GM10847 (cell line): ENCODE results near the gene KRT17.

ENCODE experiments used
- POLR2A ChIP-seq: IDR thresholded peaks from 2 replicates; pipeline ENCODE4 v1.6.1; 2011; ENCODE audit not compliant: insufficient read length; ENCODE audit errors: extremely low read depth

Gene KRT17

GRCh38 chr17:41657176-41657754 is 32.9 kb upstream of the KRT17 start:
- TF ChIP-seq POLR2A, result no peak

- no peak for TF ChIP-seq POLR2A
Measured at GRCh38 chr17:41656249-41657023, 32.1 kb upstream of the KRT17 start.

DNA sequence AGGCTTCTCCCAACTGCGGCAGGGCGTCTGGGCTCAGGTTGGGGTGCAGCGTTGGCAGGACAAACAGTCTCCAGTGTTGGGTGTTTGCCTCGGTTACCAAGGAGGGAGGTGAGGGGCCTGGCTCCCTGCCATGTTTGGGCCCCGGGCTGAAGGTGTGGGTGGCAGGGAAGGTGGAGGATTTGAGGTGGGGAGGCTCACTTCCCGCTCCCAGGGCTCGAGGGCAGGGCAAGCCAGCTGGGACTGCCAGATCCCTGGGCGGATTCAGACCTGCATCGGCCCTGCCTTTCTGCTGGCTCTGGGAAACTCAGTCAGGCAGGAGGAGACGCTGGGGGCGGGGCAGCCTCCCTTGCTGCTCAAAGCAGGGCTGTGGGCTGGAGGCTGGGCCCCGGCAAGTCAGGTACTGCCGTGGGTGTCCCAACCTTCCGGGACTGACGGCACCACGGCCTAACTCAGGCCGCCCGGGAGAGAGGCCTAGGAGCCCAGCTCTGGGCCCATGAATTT is 31.3 kb upstream of the KRT17 start:
- no peak for TF ChIP-seq POLR2A

DNA sequence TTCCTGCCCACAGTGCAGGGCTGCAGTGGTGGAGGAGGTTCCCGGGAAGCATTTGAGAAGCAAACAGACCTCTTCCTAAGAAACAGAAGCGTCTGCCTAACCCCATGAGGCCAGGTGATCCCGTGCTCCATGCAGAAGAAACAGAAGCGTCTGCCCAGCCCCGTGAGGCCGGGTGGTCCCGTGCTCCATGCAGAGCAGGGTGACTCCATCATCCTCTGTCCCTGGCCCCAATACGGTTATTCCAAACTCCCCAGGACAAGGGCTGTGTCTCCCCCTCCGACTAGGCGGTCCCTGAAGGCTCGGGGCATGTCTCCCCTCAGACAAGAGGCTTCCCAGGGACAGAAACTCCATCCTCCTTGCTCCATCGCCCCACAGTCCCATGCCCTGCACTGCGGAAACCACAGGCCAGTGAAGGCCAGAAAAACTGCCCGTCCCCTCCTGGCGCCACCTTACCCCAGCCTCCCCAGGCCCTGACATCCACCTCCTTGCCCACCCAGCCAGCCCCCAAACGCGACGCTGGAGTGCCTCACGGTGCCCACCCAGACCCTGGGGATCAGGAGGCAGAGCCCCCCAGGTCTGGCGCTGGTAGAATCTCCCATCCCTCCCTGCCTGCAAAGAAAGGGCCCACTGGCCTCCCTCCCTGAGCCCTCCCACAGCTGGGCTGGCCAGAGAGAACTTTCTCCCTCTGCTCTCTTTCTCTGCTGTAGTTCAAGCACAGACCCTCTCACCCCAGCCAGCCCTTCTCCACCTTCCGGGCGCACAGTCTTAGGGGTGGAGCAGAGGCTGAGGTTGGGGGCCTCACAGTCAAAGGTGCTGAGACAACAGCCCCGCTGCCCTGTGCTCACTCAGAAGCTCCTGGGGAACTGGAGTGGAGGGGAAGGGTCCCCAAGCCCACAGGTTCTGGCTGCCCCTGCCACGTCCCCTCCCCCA is 30.6 kb upstream of the KRT17 start:
- TF ChIP-seq POLR2A, result no peak

DNA sequence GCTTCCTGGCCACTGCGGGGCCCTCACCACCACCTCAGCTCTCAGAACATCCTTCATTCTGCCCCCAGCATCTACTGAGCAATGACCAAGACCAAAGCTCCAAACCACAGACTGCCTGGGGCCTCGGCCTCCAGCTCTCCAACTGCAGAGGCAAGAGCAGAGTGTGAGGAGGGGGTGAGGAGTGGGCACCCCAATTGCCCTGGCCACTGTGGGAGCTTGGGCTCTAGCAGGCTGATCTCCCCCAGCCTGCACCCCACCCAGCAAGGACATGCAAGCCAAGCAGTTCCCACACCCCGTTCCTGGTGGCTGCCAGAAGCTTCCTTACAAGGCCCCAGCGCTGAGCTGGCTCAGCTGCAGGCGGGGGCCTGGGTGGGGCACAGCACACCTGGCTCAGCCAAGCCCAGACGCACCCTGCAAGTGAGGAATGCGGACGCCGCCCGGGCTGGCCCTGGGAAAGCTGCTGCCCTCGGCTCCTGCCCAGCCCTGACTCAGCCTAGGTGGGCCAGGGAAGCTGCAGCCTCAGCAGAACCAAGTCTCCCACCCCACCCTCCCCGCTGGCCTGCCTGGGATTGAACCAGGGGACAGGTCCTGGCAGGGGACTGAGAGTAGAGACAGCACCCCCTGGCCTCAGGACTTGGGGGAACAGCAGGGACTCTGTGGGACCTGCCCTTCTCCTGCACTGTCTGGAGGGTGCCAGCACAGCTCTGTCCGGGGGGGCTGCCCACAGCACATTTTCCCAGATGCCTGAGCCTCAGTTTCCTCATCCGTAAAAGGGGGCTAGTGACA is 29.7 kb upstream of the KRT17 start:
- no peak for TF ChIP-seq POLR2A

DNA sequence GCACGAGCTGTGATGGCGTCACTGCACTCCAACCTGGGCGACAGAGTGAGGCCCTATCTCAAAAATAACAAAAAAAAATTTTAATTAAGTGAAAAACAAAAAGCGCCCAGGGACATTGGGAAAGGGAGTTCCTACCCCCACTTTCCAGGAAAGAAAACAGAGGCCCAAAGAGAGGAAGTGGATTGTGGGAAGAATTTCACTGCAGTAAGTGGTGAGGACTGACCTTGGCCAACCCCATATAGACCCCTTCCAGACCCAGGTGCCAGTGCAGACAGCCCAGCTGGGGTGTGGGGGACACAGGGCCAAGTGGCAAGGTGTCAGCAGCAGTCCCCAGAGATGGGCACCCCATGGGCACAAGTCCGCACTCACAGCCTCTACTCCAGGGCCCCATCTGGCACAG is 29.0 kb upstream of the KRT17 start:
- no peak for TF ChIP-seq POLR2A

- TF ChIP-seq POLR2A, result no peak
Measured at GRCh38 chr17:41652461-41652970, 28.1 kb upstream of the KRT17 start.

- no peak for TF ChIP-seq POLR2A
Measured at GRCh38 chr17:41651625-41652460, 27.5 kb upstream of the KRT17 start.

DNA sequence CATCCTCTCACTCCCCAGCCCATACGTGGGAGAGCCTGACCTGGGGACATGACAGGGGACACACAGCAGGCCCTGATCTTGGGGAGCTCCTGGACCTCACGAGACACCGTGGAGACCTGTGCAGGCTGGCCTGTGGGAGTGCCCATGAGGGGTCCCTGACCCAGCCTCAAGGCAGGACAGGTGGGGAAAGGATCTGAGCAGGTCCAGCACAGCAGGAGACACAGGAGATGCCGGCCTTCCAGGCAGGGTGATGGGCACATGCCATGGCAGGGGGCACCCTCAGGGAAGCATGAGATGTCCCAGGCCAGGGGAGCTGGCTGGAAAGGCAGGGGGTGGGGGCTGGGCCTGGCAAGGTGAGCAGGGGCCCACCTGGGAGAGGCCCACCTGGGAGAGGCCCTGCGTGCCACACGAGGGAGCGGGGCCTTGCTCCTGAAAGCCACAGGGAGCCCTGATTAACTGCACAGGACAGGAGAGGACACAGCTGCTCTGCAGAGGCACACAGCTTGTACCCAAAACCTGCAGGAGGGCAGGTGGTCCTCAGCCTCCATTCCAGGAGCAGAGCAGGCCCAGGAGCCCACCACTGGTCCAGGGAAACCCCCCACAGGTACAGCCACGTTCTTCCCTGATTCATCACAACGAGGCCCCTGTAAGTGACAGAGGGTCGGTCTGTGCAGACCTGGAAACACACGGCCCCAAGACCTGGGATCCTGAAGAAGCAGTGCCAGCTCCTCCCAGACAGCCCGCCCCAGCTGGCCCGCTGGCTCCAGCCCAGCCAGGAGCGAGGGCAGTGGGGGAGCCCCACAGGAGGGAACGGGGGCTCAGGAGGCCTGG is 26.6 kb upstream of the KRT17 start:
- TF ChIP-seq POLR2A, result no peak

DNA sequence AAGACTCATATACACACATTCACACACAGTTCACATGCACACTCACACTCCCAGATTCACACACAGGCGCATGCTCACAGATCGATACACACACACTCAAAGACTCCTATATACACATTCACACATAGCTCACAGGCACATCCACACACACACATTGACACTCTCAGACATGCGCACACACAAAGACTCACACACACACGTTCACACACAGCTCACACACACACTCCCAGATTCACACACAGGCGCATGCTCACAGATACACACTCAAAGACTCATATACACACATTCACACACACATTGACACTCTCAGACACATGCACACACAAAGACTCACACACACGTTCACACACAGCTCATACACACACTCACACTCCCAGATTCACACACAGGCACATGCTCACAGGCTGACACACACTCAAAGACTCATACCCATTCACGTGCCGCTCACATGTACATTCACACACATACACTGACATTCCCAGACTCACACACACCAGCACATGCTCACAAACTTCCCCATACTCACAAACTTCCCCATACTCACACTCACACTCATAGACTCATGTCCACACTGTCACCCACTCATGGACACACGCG is 25.6 kb upstream of the KRT17 start:
- no peak for TF ChIP-seq POLR2A

GRCh38 chr17:41648411-41649195 is 24.2 kb upstream of the KRT17 start:
- no peak for TF ChIP-seq POLR2A

- no peak for TF ChIP-seq POLR2A
Measured at GRCh38 chr17:41647940-41648410, 23.6 kb upstream of the KRT17 start.
